ENCODE data around the gene SORBS1. TPM values are rescaled to one million over a fixed set of nuclear protein-coding genes. Genes with fewer than 3 reads are reported as not detected.
A peak's percentile ranks its signal among the peaks of the same experiment; 100 is the strongest.
"Not testable (repeated sequence)": the region's sequence is repeated elsewhere in the genome, so short reads cannot be mapped to it uniquely, and the experiment has no call there.

Gene SORBS1
- total and polyA plus RNA-seq, 8 donors, result 34.4 to 713 (median 168) TPM

DNA sequence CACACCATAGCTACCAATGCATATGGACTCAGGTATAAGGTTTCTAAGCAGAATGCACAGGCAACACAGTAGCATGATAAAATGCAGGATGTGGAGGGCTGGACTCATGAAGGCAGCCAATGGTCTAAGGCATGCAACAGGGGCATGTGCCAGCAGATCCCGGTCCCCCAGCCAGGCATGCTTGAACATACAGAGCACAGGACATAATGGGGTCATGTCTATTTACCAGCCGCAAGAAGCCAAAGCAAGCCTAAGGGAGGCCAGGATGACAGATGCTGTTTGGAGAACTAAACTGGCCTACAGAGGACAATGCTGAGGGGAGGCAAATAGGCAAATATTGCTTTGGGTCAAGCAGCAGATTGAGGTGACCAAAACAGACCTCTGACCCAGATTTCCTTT is 210.3 kb downstream of the SORBS1 start:
- Histone ChIP-seq H3K4me1 (peaks cover 13 to 70% (median 45%) of the 10 kb centered on the region in 4 donors), H3K9me3 (no peaks in the 10 kb centered on the region), H3K27me3 (no peaks in the 10 kb centered on the region), H3K4me3 (no peak overlapping the region), H3K36me3 (peaks cover 24 to 84% (median 76%) of the 10 kb centered on the region in 4 donors), H3K27ac (peak overlapping the region; percentile 16 to 79 (median 58))
- intact Hi-C loops (cut with DNase I; ENCODE audit: low total_unique reads), result no loop called here
- no peak for DNase-seq
- TF ChIP-seq CTCF (IDR thresholded peaks at IDR 0.05) (no peak), EP300 (IDR thresholded peaks at IDR 0.05) (no peak)
- 18 to 52% (median 36%) methylated on average over 2 of the region's 2 CpGs for WGBS, 5 donors

- H3K9me3 ChIP-seq, result no peaks in the 10 kb centered on the region
- WGBS, 5 donors, result 40 to 56% (median 43%) methylated on average over 6 of the region's 6 CpGs
- intact Hi-C loops (cut with DNase I; ENCODE audit: low total_unique reads), result no loop called here
- no peak overlapping the region for H3K4me3 ChIP-seq
- H3K36me3 ChIP-seq, result peaks cover 22 to 84% (median 76%) of the 10 kb centered on the region in 4 donors
- no peak for TF ChIP-seq POLR2A (IDR thresholded peaks at IDR 0.05)
- no peak for TF ChIP-seq EP300 (IDR thresholded peaks at IDR 0.05)
- no peak for TF ChIP-seq CTCF (IDR thresholded peaks at IDR 0.05)
- TF ChIP-seq POLR2AphosphoS5 (IDR thresholded peaks at IDR 0.05), result peak; percentile 78 to 84 (median 82)
- H3K4me1 ChIP-seq, result peaks cover 13 to 65% (median 40%) of the 10 kb centered on the region in 4 donors
- H3K27ac ChIP-seq, result peak overlapping the region in 4 of 5 donors; percentile 56 to 79 (median 68)
- DNase-seq, result peak in 1 of 2 donors; percentile 42
- H3K27me3 ChIP-seq, result no peaks in the 10 kb centered on the region
Observed at GRCh38 chr10:95350219-95350829, 210.8 kb downstream of the SORBS1 start.

GRCh38 chr10:95347402-95347766 is 213.8 kb downstream of the SORBS1 start:
- Histone ChIP-seq H3K27ac (peak overlapping the region in 2 of 5 donors; percentile 8 to 42), H3K4me1 (peaks cover 13 to 44% (median 26%) of the 10 kb centered on the region in 4 donors), H3K36me3 (peaks cover 13 to 82% (median 72%) of the 10 kb centered on the region in 4 donors)
- intact Hi-C loops (cut with DNase I; ENCODE audit: low total_unique reads); H3K4me3 ChIP-seq; DNase-seq; H3K9me3 ChIP-seq; H3K27me3 ChIP-seq: not testable (repeated sequence)
- WGBS, 5 donors, result 91 to 98% (median 92%) methylated on average over 6 to 7 of the region's 7 CpGs

DNA sequence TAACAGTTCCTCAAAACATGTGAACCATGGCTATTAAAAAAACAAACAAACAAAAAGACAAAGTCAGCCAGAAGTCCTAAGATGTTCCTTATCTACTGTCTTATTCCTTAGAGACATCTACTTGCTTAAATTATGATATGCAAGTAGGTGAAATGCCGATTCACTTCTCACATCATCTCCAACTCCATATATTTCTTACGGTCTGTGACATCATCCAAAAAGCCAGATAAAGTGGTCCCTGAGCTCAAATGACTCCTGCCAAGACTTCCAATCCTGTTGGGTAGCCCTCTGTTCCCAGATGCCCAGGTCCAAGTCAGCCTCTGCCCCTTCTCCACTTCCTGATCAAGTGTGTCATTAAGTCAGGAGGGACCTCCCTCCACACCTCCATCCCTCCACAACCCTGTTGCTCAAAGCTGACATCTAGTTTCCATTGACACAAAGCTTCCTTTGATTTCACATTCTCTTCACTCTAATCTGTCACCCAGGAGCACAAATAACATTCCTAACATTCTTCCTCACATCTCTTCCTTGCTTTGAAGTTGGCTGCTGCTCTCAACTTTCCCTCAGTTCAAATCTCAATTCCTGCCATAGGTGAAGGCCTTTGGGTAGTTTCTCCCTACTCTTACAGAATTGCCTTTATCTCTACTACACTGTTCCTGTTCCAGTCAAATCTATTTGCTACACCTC is 214.3 kb downstream of the SORBS1 start:
- Histone ChIP-seq H3K4me3 (no peak overlapping the region), H3K36me3 (peaks cover 12 to 82% (median 70%) of the 10 kb centered on the region in 4 donors), H3K27me3 (no peaks in the 10 kb centered on the region), H3K9me3 (no peaks in the 10 kb centered on the region), H3K4me1 (peaks cover 13 to 44% (median 28%) of the 10 kb centered on the region in 4 donors), H3K27ac (peak overlapping the region in 2 of 5 donors; percentile 8 to 42)
- WGBS, 5 donors, result 87 to 94% (median 90%) methylated on average over 2 of the region's 2 CpGs
- intact Hi-C loops (cut with DNase I; ENCODE audit: low total_unique reads), result no loop called here
- DNase-seq, result no peak
- peak in 1 of 3 donors; percentile 6 for TF ChIP-seq POLR2AphosphoS5 (IDR thresholded peaks at IDR 0.05)
- no peak for TF ChIP-seq EP300 (IDR thresholded peaks at IDR 0.05)

DNA sequence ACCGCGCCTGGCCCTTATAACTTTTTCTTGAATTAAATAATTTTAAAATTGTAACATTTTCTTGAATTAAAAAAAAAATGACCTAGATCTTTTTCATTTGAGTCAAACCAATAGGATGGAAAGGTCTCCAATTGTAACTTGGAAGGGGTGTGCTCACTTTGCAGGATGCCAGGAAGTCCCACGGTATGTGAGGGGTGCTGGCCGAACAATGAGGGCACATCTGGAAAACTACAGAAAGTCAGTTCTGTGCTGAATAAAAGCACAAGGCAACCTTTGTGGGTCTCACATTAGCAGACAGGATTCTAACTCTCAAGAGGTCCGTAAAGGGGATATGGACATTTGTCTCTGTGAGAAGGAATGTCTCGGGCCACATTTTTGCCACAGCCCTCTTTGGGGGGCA is 217.6 kb downstream of the SORBS1 start:
- Histone ChIP-seq H3K27ac (peak overlapping the region in 2 of 5 donors; percentile 5 to 44), H3K4me3 (no peak overlapping the region), H3K27me3 (no peaks in the 10 kb centered on the region), H3K36me3 (peaks cover 18 to 91% (median 79%) of the 10 kb centered on the region in 4 donors), H3K9me3 (no peaks in the 10 kb centered on the region), H3K4me1 (peaks cover 0 to 24% (median 9%) of the 10 kb centered on the region in 4 donors)
- intact Hi-C loops (cut with DNase I; ENCODE audit: low total_unique reads), result no loop called here
- 79 to 95% (median 92%) methylated on average over 6 of the region's 6 CpGs for WGBS, 5 donors
- DNase-seq, result no peak
- TF ChIP-seq CTCF (IDR thresholded peaks at IDR 0.05) (no peak), POLR2A (IDR thresholded peaks at IDR 0.05) (no peak), POLR2AphosphoS5 (IDR thresholded peaks at IDR 0.05) (no peak), EP300 (IDR thresholded peaks at IDR 0.05) (no peak)
